ENCODE measurements around the gene TMED6. TPM values are rescaled to one million over a fixed set of nuclear protein-coding genes. Genes with fewer than 3 reads are reported as not detected.
A peak's percentile ranks its signal among the peaks of the same experiment; 100 is the strongest.

TMED6 gene
- total RNA-seq, 2 experiments from 2014 or later: 0.70 to 1.2 TPM

- DNase-seq: no peak
- peaks cover 28% of the 10 kb centered on the region for H3K4me1 Mint-ChIP-seq
- H3K27ac Mint-ChIP-seq: peak overlapping the region; percentile 45
- H3K36me3 Mint-ChIP-seq: peaks cover 44% of the 10 kb centered on the region
- no peak overlapping the region for H3K4me3 Mint-ChIP-seq
- H3K27me3 Mint-ChIP-seq: no peaks in the 10 kb centered on the region
- H3K9me3 Mint-ChIP-seq: no peaks in the 10 kb centered on the region
These were observed 29.2 kb downstream of the TMED6 start for GRCh38 chr16:69322343-69322742.

- H3K27me3 Mint-ChIP-seq: no peaks in the 10 kb centered on the region
- no peak overlapping the region for H3K4me3 Mint-ChIP-seq
- H3K27ac Mint-ChIP-seq: no peak overlapping the region
- H3K4me1 Mint-ChIP-seq: peaks cover 15% of the 10 kb centered on the region
- H3K36me3 Mint-ChIP-seq: peaks cover 36% of the 10 kb centered on the region
- H3K9me3 Mint-ChIP-seq: no peaks in the 10 kb centered on the region
- no peak for DNase-seq
These were observed 30.5 kb downstream of the TMED6 start for GRCh38 chr16:69321080-69321479.

- DNase-seq: no peak
- Mint-ChIP-seq H3K27me3 (no peaks in the 10 kb centered on the region), H3K4me3 (no peak overlapping the region), H3K27ac (no peak overlapping the region), H3K9me3 (no peaks in the 10 kb centered on the region), H3K36me3 (peaks cover 32% of the 10 kb centered on the region), H3K4me1 (peaks cover 11% of the 10 kb centered on the region)
These were observed 30.9 kb downstream of the TMED6 start for GRCh38 chr16:69320740-69321073.

GRCh38 chr16:69319826-69320739 lies 31.5 kb downstream of the TMED6 start:
- Mint-ChIP-seq H3K36me3 (peaks cover 27% of the 10 kb centered on the region), H3K27ac (no peak overlapping the region), H3K9me3 (no peaks in the 10 kb centered on the region), H3K4me1 (peaks cover 10% of the 10 kb centered on the region), H3K4me3 (no peak overlapping the region), H3K27me3 (no peaks in the 10 kb centered on the region)
- no peak for DNase-seq

- Mint-ChIP-seq H3K27ac (no peak overlapping the region), H3K4me1 (peaks cover 3% of the 10 kb centered on the region), H3K9me3 (no peaks in the 10 kb centered on the region), H3K4me3 (no peak overlapping the region), H3K36me3 (peaks cover 23% of the 10 kb centered on the region), H3K27me3 (no peaks in the 10 kb centered on the region)
- no peak for DNase-seq
These were observed 32.2 kb downstream of the TMED6 start for GRCh38 chr16:69319381-69319780.

GRCh38 chr16:69318911-69319289 lies 32.7 kb downstream of the TMED6 start:
- H3K4me1 Mint-ChIP-seq: peaks cover 1% of the 10 kb centered on the region
- no peak for DNase-seq
- H3K4me3 Mint-ChIP-seq: no peak overlapping the region
- H3K36me3 Mint-ChIP-seq: peaks cover 24% of the 10 kb centered on the region
- no peaks in the 10 kb centered on the region for H3K27me3 Mint-ChIP-seq
- H3K27ac Mint-ChIP-seq: no peak overlapping the region
- no peaks in the 10 kb centered on the region for H3K9me3 Mint-ChIP-seq

- no peak overlapping the region for H3K27ac Mint-ChIP-seq
- no peak for DNase-seq
- no peak overlapping the region for H3K4me3 Mint-ChIP-seq
- no peaks in the 10 kb centered on the region for H3K27me3 Mint-ChIP-seq
- H3K36me3 Mint-ChIP-seq: peaks cover 26% of the 10 kb centered on the region
- peaks cover 6% of the 10 kb centered on the region for H3K4me1 Mint-ChIP-seq
- H3K9me3 Mint-ChIP-seq: no peaks in the 10 kb centered on the region
These were observed 33.2 kb downstream of the TMED6 start for GRCh38 chr16:69318177-69318910.

GRCh38 chr16:69316595-69317034 lies 35.0 kb downstream of the TMED6 start:
- no peak overlapping the region for H3K4me3 Mint-ChIP-seq
- no peak overlapping the region for H3K27ac Mint-ChIP-seq
- H3K9me3 Mint-ChIP-seq: no peaks in the 10 kb centered on the region
- no peak for DNase-seq
- peaks cover 28% of the 10 kb centered on the region for H3K36me3 Mint-ChIP-seq
- H3K27me3 Mint-ChIP-seq: no peaks in the 10 kb centered on the region
- H3K4me1 Mint-ChIP-seq: peaks cover 13% of the 10 kb centered on the region

GRCh38 chr16:69315486-69316311 lies 35.9 kb downstream of the TMED6 start:
- H3K4me1 Mint-ChIP-seq: peaks cover 14% of the 10 kb centered on the region
- DNase-seq: no peak
- peaks cover 21% of the 10 kb centered on the region for H3K36me3 Mint-ChIP-seq
- H3K4me3 Mint-ChIP-seq: no peak overlapping the region
- no peaks in the 10 kb centered on the region for H3K27me3 Mint-ChIP-seq
- H3K27ac Mint-ChIP-seq: no peak overlapping the region
- H3K9me3 Mint-ChIP-seq: no peaks in the 10 kb centered on the region

GRCh38 chr16:69314534-69314933 lies 37.1 kb downstream of the TMED6 start:
- no peak overlapping the region for H3K4me3 Mint-ChIP-seq
- H3K27ac Mint-ChIP-seq: no peak overlapping the region
- H3K36me3 Mint-ChIP-seq: peaks cover 20% of the 10 kb centered on the region
- DNase-seq: no peak
- no peaks in the 10 kb centered on the region for H3K27me3 Mint-ChIP-seq
- no peaks in the 10 kb centered on the region for H3K9me3 Mint-ChIP-seq
- peaks cover 19% of the 10 kb centered on the region for H3K4me1 Mint-ChIP-seq

GRCh38 chr16:69313469-69313868 lies 38.1 kb downstream of the TMED6 start:
- DNase-seq: no peak
- Mint-ChIP-seq H3K9me3 (no peaks in the 10 kb centered on the region), H3K4me1 (peaks cover 19% of the 10 kb centered on the region), H3K27me3 (no peaks in the 10 kb centered on the region), H3K27ac (peak overlapping the region; percentile 25), H3K36me3 (peaks cover 16% of the 10 kb centered on the region), H3K4me3 (peak overlapping the region; percentile 61)

- Mint-ChIP-seq H3K4me3 (peak overlapping the region; percentile 100), H3K27me3 (no peaks in the 10 kb centered on the region), H3K36me3 (peaks cover 13% of the 10 kb centered on the region), H3K27ac (peak overlapping the region; percentile 98), H3K4me1 (peaks cover 19% of the 10 kb centered on the region), H3K9me3 (no peaks in the 10 kb centered on the region)
- peak; percentile 61 for DNase-seq
These were observed 39.8 kb downstream of the TMED6 start for GRCh38 chr16:69311533-69312387.

GRCh38 chr16:69310653-69311532 lies 40.7 kb downstream of the TMED6 start, which contains the start of gene VPS4A:
Gene VPS4A (plus strand): TSS chr16:69311350. CDS start chr16:69311512, 162 bp downstream.
- Mint-ChIP-seq H3K27me3 (no peaks in the 10 kb centered on the region), H3K4me1 (peaks cover 19% of the 10 kb centered on the region), H3K9me3 (no peaks in the 10 kb centered on the region), H3K4me3 (peak within 1 kb of the TSS; percentile 100), H3K36me3 (peaks cover 13% of the 10 kb centered on the region), H3K27ac (peak within 1 kb of the TSS; percentile 98)
- DNase-seq: peak; percentile 99

Measured in activated naive CD8-positive, alpha-beta T cell treated with anti-CD3 and anti-CD28 coated beads for 36 hours (primary cell).